HuH-7 (cell line): ENCODE measurements around the gene ACYP2.
A peak's percentile ranks its signal among the peaks of the same experiment; 100 is the strongest.
"Not testable (repeated sequence)": the region's sequence is repeated elsewhere in the genome, so short reads cannot be mapped to it uniquely, and the experiment has no call there.

ENCODE experiments used
- DNase-seq: peaks from one replicate; pipeline ENCODE4 v3.0.0; 2011; ENCODE audit warnings: low spot score

The ACYP2 gene

GRCh38 chr2:54115284-54116137, at the start of gene ACYP2:
Gene ACYP2 (plus strand): TSS chr2:54115615.
- DNase-seq = peak; percentile 95

GRCh38 chr2:54065891-54066290, 49.5 kb upstream of the ACYP2 start:
- no peak for DNase-seq

- no peak for DNase-seq
Measured at GRCh38 chr2:54067851-54068375, 47.5 kb upstream of the ACYP2 start.

- DNase-seq = not testable (repeated sequence)
Measured at GRCh38 chr2:54072483-54072882, 42.9 kb upstream of the ACYP2 start.

GRCh38 chr2:54073796-54074195, 41.6 kb upstream of the ACYP2 start:
- no peak for DNase-seq

- no peak for DNase-seq
Measured at GRCh38 chr2:54074606-54075341, 40.6 kb upstream of the ACYP2 start.

GRCh38 chr2:54076586-54076985, 38.8 kb upstream of the ACYP2 start:
- DNase-seq = no peak

GRCh38 chr2:54077088-54077900, 38.1 kb upstream of the ACYP2 start:
- DNase-seq = no peak

- DNase-seq = no peak
Measured at GRCh38 chr2:54079331-54079730, 36.1 kb upstream of the ACYP2 start.

- no peak for DNase-seq
Measured at GRCh38 chr2:54081574-54081973, 33.8 kb upstream of the ACYP2 start.

GRCh38 chr2:54083021-54083420, 32.4 kb upstream of the ACYP2 start:
- DNase-seq = no peak

- DNase-seq = no peak
Measured at GRCh38 chr2:54083445-54083844, 32.0 kb upstream of the ACYP2 start.

GRCh38 chr2:54084600-54084999, 30.8 kb upstream of the ACYP2 start:
- peak; percentile 28 for DNase-seq

- DNase-seq = no peak
Measured at GRCh38 chr2:54085069-54085468, 30.3 kb upstream of the ACYP2 start.

GRCh38 chr2:54086157-54086556, 29.3 kb upstream of the ACYP2 start:
- DNase-seq = no peak

GRCh38 chr2:54088191-54088634, 27.2 kb upstream of the ACYP2 start:
- peak; percentile 17 for DNase-seq

GRCh38 chr2:54088719-54089118, 26.7 kb upstream of the ACYP2 start:
- DNase-seq = peak; percentile 52

GRCh38 chr2:54090521-54091117, 24.8 kb upstream of the ACYP2 start:
- no peak for DNase-seq

GRCh38 chr2:54092940-54093339, 22.5 kb upstream of the ACYP2 start:
- DNase-seq = no peak

- not testable (repeated sequence) for DNase-seq
Measured at GRCh38 chr2:54095406-54095805, 20.0 kb upstream of the ACYP2 start.

GRCh38 chr2:54096141-54096540, 19.3 kb upstream of the ACYP2 start:
- not testable (repeated sequence) for DNase-seq

GRCh38 chr2:54097124-54097523, 18.3 kb upstream of the ACYP2 start:
- no peak for DNase-seq
